ENCODE data around the gene DCAF8.

Gene DCAF8

DNA sequence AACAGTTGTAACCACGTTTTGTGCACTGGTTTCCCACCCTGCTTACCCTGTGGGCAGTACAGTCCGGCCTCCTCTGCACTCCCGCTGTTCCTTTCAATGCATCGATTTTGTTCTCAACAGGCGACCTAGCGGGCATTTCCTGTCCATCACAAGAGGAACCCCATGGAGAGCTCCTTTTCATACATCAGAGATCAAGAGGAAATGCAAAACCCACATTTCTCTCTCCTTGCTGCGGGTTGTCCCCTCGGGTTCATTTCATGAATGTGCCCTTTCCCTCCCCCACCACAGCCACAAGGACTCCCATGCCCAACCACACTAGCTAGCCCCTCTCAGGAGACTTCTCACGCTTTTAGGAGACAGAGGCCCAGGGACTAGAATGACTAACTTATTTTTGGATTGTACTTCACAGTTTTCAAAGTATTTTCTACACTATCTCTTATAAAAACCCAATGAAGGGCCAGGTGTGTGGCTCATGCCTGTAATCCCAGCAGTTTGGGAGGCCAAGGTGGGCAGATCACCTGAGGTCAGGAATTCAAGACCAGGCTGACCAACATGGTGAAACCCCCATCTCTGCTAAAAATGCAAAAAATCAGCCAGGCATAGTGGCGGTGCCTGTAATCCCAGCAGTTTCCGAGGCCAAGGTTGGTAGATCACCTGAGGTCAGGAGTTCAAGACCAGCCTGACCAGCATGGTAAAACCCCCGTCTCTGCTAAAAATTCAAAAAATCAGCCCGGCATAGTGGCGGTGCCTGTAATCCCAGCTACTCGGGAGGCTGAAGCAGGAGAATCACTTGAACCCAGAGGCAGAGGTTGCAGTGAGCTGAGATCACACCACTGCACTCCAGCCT, 92.6 kb downstream of the DCAF8 start:
- DNase-seq (ENCODE audit: low read depth) = no peak

GRCh38 chr1:160168609-160169369, 93.6 kb downstream of the DCAF8 start:
- no peak for DNase-seq (ENCODE audit: low read depth)

- no peak for DNase-seq (ENCODE audit: low read depth)
These were observed 94.3 kb downstream of the DCAF8 start for GRCh38 chr1:160168016-160168415.

- no peak for DNase-seq (ENCODE audit: low read depth)
These were observed 94.8 kb downstream of the DCAF8 start for GRCh38 chr1:160167580-160167979.

DNA sequence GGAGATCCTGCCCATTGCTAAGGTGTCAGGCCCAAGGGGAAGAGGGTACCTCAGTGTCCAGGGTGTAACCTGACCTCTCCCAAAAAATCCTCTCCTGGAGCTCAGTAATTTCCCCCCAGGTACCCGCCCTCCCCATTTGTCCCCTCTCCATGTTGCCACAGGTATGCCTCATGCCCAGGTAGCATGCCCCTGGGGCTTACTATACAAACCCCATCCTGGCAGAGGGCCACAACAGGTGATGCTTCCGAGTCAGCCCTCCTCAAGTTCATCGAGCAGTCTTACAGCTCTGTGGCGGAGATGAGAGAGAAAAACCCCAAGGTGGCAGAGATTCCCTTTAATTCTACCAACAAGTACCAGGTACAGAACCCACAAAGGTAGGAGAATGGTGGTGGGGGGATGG, 95.3 kb downstream of the DCAF8 start:
- DNase-seq (ENCODE audit: low read depth) = no peak

DNA sequence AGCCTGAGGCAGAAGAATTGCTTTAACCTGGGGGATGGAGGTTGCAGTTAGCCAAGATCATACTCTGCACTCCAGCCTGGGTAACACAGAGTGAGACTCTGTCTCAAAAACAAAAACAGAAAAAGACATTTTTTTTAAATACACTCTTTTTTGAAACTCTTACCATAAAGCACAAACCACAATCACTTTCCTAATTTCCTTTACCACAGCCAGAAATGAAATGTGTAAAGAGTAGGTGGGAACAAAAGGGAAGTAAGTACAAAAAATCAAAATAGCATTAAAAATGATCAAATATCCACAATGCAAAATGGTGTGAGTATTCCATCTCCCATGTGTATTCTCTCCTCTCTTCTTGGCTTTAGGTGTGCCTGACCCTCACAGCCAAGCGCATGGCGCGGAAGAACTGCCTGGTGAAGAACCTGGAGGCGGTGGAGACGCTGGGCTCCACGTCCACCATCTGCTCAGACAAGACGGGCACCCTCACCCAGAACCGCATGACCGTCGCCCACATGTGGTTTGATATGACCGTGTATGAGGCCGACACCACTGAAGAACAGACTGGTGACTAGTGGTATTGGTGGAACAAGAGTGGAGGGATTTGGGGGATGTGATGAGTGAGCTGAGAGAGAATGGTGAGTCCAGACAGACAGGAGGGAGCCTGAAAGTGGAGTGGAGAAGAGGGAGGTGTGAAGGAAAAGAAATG, 96.0 kb downstream of the DCAF8 start:
- DNase-seq (ENCODE audit: low read depth) = no peak
